DMS153 treated with DMSO at 0.1 percent for 48 hours (cell line): Measurements from ENCODE around the gene HHIPL1.
A peak's percentile ranks its signal among the peaks of the same experiment; 100 is the strongest.

Experiments used
- DNase-seq: peaks from one replicate; lab custom pipeline; 2025; ENCODE audit not compliant: unreplicated experiment; lab: John Stamatoyannopoulos, UW

The HHIPL1 gene

DNA sequence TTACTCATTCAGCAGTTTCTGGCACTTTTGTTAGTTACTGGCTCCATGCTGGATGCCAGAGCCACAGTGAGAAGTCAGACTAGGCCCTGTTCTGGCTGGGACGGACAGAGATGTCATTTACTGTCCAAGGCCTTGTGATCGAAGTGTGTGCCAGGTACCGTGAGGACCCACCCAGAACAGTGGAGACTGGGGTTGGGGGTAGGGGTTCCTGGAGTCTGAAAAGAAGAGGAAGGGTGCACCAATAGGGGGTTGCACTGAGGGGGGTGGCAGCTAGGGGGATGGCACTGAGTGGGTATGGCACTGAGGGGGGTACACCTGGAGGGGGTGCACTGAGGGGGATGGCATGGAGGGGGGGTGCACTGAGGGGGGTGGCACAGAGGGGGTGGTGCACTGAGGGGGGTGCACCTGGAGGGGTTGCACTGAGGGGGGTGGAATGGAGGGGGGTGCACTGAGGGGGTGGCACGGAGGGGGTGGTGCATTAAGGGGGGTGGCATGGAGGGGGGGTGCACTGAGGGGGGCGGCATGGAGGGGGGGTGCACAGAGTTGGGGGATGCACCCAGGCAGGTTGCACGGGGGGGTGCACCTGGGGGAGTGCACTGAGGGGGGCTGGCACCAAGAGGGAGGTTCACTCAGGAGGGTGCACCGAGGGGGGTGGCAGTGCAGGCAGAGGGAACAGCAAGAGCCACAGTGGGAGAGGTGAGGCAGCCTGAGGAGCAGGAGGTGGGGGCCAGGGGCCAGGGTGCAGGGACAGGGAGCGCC lies 28.6 kb downstream of the HHIPL1 start:
- no peak for DNase-seq

DNA sequence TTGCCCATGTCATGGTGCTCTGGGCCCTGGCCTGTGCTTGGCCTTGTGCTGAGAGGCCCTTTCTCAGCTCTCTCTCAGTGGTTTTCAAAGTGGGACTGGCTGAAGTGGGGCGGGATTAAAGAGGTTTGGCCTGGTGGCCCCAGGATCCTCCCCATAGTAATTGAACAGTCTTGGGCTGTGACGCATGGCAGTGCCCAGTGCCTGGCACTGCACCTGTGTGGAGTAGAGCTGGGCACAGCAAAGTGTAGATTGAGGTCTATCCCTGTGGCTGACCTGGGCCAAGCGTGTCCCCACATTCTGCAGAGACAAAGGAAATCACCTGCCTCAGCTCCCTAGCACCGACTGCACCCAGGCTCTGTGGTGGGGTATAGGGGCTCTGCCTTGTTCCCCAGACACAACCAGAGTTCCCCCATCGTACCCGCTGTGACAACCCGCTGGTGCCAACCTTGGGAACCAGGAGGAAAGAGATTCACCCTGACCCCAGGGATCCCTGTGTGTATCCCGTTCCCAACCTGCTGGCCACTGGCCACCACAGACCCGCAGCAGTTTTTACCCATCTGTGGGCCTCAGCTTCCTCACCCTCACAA lies 29.2 kb downstream of the HHIPL1 start:
- no peak for DNase-seq

DNA sequence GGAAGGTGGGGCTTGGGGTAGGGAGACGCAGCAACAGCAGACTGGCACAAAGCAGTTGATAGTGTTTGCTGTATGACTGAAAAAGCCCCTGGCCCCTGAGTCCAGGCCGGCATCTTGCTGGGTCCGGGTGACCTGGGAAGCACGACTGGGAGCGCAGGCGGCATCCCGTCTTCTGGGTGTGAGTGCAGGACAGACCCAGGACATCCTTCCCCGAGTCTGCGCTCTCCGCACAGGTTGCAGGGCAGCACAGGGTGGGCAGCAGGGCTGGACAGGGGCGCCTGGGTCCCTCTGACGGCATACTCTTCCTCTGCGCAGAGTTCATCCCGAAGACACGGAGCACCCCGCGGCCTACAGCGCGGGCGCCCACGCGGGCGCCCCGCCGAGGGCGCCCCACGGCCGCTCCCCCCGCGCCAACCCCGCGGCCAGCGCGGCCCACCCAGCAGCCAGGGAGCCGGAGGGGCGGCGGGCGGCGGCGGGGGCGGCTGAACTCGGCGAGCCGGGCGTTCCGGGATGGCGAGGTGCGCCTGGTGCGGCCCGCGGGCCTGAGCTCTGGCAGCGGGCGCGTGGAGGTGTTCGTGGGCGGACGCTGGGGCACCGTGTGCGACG lies 29.9 kb downstream of the HHIPL1 start:
- no peak for DNase-seq

DNA sequence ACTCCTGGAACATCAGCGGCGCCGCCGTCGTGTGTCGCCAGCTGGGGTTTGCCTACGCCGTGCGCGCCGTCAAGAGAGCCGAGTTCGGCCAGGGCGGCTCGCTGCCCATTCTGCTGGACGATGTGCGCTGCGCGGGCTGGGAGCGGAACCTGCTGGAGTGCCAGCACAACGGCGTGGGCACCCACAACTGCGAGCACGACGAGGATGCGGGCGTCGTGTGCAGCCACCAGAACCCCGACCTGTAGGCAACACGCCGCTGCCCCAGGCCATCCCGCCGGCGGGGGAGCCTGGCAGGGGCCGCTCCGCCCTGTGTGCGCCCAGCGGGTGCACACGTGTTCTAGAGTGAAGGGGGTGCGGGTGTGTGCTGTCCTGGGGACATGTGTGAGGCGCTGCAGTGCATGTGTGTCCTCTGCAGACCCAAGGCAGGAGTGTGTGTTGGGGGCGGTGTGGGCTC lies 30.5 kb downstream of the HHIPL1 start:
- DNase-seq: no peak

DNA sequence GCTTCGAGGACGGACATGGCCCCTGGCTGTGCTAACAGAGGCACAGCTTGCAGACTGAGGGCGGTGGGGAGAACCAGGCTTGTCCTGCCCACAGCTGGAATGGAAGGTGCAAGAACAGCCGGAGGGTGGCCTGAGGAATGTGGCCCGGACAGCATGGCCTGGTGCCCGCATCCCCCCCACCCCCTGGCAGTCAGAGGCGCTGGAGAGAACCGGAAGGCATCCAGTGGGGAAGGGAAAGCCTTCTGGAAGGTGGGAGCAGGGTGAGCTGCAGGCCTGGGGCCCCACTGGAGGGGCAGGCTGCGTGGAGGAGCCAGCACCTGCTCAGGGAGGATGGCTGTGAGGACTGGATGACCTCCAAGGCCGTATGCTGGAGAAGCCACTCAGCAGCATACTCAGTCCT lies 31.0 kb downstream of the HHIPL1 start:
- no peak for DNase-seq

DNA sequence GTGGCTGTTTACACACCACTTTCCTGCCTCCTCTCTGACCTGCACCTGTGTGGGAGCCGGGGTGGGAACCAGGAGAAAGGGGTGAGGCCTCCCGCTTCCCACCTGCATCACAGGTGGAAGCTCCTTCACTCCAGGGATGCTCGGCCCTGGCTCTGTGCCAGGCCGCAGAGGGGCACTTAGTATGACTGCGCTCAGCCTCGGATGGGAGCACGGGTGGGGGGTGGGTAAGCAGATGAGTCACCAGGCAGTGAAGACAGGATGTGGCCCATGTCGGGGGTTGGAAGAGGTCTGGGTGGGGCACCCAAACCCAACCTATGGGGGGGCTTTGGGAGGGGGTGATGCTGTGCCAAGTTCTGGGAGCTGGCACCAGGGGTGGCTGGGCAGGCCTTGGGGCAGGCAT lies 31.7 kb downstream of the HHIPL1 start:
- DNase-seq: no peak

DNA sequence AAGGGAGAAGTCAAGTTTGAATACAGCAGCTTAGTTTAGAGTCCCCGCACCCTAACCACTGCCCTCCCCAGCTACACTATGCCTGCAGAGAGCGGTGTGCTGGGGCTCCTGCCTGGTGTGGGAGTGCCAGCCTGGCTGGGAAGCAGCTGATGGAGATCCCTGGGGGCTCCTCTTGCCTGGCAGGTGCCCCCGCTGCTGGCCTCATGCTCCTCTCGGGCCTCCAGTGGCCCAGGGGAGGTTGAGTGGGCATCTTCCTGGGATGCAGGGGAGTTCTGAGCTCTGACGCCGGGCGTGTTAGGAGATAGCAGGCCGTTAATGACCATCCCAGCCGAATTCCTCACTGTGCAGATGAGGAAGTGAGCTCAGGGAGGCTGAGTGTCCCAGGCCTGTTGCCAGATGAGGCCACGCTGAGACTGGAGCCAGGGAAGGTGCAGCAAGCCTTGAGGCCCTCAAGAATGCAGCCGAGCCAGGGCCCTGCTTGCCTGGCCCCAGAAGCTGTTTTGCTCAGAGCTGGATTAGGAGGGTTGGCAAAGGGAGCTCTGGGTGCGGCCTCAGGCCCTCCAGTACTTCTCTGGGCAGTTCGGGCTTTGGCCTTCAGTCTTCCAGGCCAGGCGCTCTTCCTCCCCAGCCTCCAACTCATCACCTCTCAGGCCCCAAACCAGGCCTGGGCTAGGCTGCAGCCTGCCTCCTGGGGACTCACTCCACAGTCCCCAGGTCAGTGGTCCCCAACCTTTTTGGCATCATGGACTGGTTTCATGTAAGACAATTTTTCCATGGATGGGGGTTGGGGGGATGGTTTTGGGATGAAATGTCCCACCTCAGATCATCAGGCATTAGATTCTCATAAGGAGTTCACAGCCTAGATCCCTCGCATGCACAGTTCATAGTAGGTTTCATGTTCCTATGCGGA lies 32.6 kb downstream of the HHIPL1 start:
- no peak for DNase-seq

DNA sequence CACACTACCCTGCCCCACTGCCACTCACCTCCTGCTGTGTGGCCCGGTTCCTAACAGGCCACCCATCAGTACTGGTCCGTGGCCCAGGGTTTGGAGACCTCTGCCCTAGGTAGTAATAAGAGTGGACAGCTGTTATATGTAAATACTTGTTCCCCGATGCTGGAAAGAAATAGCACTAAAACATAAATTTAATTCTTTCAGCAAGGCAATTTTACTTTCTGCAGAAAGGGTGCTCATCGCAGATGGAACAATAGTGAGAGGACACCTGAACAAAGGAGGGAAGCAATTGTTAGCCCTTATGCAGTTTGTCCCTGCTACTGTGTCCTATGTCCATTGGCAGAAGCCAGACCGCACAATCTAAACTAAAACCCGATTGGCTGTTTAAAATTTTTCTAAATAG lies 33.3 kb downstream of the HHIPL1 start:
- no peak for DNase-seq

DNA sequence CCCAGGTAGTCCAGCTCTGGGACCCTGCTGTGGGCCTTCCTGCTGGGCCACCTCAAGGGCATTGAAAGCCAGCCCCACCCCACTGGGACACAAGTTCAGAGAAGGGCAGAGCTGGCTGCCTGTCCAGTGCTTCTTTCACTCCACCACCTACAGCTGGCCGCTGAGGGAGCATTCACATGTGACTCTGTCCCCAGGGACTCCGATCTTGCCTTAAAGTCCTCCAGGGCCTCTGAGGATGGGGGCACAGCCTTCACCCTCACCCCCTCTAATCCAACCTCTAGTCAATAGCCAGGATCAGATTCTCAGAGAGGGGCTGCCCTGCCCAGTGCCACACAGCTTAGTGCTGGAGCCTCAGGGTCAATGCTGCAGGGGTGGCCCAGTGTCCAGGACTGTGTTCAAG lies 34.2 kb downstream of the HHIPL1 start:
- no peak for DNase-seq

DNA sequence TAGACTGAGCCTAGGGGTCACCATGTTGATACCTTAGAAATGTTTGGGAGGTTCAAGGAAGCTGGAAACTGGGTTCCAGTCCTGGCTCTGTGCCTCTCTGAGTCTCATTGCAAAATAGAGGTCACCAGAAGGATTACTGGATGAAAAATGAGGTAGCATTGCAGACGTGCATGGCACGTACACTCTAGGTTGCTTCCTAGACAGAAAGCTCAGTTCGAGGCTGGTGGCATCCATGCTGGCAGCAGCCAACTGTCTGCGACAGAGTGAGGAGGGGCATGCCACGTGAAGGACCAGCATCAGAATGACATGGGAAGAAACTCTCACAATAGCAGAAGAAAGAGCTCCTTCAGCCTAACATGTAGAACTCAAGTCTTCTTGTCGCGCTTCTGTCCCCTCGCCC lies 34.6 kb downstream of the HHIPL1 start:
- no peak for DNase-seq

DNA sequence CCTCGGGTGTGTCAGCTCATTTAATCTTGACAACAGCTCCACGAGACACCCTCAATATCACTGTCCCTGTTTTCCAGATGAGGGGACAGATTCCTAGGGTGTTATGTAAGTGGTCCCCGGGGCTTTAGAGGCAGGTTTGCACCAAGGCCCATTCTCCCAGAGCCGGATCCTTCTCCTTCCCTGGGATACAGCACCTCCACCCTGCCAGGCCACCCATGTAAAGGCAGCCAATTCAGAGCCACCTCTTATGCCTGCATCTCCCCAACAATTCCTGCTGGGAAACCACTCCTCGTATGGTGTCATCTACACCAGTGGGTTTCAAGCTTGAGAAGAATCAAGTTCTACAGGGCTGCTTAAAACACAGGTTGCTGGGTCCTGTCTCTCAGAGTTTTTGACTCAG lies 35.1 kb downstream of the HHIPL1 start:
- no peak for DNase-seq

DNA sequence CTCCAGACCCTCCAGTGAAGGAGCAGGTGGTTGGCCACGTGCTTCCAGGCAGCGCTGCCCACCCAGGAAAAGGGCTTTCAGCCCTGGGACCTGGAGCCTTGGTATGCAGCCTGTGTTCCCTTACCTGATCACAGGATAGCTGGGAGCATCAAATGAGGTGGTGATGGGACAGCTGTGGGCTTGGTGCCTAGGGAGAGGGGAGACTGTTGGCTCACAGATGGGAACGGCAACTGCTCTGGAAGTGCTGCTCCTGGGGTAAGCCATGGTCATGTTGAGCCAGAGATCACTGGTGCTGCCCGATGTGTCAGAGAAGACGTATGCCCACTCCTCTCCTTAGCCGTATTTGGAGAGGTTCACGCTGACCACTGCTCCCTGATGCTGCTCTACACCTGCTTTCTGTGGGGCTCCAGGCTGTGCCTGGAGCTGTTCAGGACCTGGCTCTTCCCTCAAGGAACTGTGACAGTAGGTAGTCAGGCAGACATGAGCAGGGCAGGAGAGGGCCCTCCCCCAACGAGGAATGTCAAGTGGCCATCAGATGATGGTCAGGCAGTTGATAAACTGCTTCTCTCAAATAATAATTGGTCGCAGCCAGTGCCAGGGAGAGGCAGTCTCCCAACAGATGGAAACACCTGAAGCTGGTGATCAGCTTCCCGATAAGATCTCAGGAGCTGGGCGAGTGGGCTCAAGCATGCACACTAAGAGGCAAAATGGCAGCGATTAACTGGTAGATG lies 36.3 kb downstream of the HHIPL1 start:
- no peak for DNase-seq

DNA sequence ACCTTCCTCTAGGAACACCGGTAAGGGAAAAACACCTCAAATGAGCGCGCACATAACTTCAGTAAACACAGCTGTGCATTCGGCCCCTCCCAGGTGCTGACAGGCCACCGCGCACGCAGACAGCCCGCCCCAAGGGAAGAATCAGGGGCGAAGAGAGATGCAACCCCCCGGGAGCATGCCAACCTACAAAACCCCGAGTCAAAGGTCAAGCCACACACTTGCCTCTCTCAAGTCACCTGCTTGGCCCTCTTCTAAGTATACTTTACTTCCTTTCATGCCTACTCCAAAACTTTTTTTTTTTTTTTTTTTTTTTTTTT lies 36.9 kb downstream of the HHIPL1 start:
- no peak for DNase-seq

DNA sequence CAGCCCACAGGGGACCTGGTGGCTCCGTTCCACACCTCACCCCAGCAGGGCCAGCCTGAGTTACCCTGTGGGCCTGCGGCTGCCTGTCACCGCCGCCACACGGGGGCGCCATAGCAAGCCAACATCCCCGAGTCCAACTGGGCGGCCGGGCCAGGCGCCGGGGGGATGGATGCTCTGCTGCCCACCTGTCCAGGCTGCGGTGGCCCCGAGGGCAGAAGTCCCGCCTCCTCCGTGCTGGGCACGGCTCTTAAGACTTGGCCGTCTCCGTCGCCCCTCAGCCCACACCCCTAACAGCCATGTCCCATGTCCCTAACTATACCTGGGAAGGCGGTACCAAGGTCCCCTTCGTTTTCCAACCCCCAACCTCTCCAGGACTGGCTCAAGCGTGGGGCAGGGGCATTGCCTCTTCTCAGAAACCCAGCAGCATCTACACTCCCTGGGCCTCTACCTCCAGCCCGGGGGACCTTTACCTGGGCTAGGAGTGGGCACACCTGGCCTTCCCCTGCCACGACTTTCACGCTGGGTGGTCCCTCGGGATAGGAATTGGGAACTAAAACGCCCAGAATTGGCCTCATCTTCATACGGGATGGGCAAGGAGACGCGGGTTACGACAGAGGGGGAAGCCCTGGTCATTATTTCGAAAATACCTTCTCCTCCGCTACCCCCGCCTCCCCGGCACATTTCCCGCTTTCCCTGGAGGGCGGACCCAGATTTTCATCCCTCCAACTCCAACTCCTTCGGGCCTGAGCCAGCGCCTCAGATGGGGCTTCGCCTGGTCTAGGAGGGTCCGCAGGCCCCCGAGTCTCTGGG lies 38.1 kb downstream of the HHIPL1 start:
- DNase-seq: peak; percentile 13

DNA sequence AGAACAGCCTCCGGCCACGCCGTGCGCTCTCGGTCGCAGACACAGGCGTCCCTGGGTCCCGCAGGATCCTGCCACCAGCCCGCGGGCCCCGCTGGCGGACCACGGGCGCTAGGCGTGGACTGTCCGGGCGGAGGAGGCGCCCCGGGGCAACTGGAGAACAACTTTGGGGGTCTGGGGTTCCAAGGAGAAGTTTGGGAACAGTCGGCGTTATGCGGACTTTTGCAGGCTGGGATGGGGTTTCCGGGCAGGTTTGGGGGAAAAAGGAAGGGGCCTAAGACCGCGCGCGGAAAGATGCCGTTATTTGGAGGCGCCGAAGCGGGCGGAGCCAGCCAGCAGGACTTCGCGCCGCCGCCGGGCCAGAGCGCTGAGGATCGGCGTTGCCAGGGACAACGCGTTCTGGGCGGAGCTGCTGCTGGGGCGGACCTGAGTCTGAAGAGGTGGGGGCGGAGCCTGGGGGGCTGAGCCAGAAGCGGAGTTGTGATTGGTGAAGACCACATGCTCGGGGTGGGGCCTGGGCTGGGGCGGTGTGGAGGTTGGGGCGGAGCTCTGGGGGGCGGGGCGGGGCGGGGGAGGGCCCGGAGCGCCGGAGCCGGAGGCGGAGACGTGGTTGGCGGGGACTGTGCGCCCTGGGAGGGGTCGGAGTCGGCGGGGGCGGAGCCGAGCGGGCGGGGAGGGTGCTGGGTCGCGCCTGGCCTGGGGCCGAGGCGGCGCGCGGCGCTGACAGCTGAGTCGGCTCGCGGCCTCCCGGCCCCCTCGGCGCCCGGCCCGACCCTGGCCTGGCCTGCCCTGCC lies 38.9 kb downstream of the HHIPL1 start, which contains the start of gene CYP46A1:
TSS of gene CYP46A1 (plus strand) at position 680 of the 791 bp plus-strand sequence. CDS start 120 bp downstream, outside the sequence.
- DNase-seq: peak; percentile 80

DNA sequence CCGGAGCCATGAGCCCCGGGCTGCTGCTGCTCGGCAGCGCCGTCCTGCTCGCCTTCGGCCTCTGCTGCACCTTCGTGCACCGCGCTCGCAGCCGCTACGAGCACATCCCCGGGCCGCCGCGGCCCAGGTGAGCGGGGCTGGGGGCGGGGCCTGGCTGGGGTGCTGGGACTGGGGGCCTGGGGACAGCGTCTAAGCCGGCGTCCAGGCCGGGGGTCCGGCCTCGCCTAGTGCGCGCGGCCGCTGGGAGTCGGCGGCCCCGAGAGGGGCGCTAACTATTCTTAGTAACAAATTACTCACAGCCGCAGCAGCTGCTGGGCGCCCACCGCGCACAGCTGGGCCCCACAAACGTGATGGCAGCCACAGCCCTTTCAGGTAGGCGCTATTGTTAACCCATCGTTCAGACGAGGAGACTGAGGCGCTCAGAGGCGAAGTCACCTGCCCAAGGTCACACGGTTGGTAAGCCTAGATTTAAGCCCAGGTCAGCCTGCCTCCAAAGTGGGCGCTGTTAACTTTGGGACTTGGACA lies 39.5 kb downstream of the HHIPL1 start:
- DNase-seq: no peak

DNA sequence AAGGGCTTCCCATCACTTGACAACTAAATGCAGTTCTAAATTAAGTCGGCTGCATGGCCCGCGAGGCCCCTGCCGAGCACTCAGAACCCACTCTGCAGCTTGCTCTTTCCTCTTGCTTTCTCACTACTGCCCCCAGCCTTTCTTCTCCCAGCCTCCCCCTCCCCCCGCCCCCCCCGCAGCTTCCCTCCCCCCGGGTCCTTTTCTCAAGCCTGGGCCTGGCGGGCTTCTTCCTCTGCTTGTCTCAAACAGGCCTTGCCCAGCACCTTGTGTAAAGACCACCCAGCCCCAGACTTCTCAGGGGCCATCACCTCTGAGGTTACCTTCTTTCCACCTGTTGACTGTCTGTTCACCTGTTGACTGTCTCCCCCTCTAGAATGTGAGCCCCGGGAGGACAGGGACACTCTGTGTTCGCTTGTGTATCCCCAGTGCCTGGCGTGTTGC lies 40.2 kb downstream of the HHIPL1 start:
- DNase-seq: no peak

DNA sequence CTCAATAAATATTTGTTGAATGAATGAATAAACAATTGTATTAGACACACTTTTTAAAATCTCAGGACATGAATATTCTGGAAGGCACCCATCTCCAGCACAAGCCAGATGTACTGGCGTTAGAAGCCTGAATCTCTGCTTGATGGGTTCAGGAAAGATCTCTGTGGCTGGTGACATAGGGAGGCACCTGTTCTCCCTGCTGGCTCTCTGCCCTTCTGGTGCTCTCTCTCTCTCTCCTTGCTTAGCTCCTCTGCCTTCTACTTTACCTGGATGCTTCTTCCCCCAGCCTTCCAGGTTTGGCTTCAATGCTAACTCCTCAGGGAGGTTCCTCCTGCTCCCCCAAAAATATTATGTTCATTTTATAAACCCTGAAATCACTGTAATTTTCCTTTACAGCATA lies 40.7 kb downstream of the HHIPL1 start:
- no peak for DNase-seq
